Activated CD4-positive, alpha-beta memory T cell treated with anti-CD3 and anti-CD28 coated beads for 36 hours (primary cell): ENCODE results near the gene PNKP. TPM values are rescaled to one million over a fixed set of nuclear protein-coding genes. Genes with fewer than 3 reads are reported as not detected.

Experiments
- microRNA-seq: library from miRNA; unstranded; fragments of <30 nt; microRNA quantifications from one replicate; pipeline ENCODE4 v1.2.0, GENCODE V29; 2022; ENCODE audit warnings: borderline number of aligned reads, borderline microRNAs expressed, borderline replicate concordance
- total RNA-seq, 2 experiments: library from RNA; stranded (reverse); gene quantifications; one replicate each; pipeline ENCODE4 v1.2.3, GENCODE V29; 2021

PNKP gene
- total RNA-seq, 2 experiments from 2014 or later, result 88.7 to 98.6 TPM

Small RNAs within 50 kb of the gene (microRNA-seq; reads per million reads assigned to microRNA genes)
- gene MIR4749 (4.7 reads per million, percentile 12 among the genes with 10 or more reads in this experiment), gene MIR4750 (2.0 reads per million), gene MIR6800 (not detected)

Other genes starting within 250 kb of the PNKP start
- gene RRAS, start 227.4 kb downstream of the PNKP start, total RNA-seq, result 10 to 100 TPM; 12.2 to 14.4 TPM
- gene SCAF1, start 225.4 kb downstream of the PNKP start, total RNA-seq, result 10 to 100 TPM; 57.4 to 58.6 TPM
- 100 to 1,000 TPM; 143 to 156 TPM for gene IRF3, start 201.7 kb downstream of the PNKP start, total RNA-seq
- gene BCL2L12, start 201.6 kb downstream of the PNKP start, total RNA-seq, result 10 to 100 TPM; 87.2 to 89.1 TPM
- 100 to 1,000 TPM; 315 to 325 TPM for gene PRMT1, start 190.3 kb downstream of the PNKP start, total RNA-seq
- gene ADM5, start 178.0 kb downstream of the PNKP start, total RNA-seq, result 1 to 10 TPM; 2.9 to 3.0 TPM
- 1 to 10 TPM; 1.4 to 1.6 TPM for gene CPT1C, start 176.5 kb downstream of the PNKP start, total RNA-seq
- under 1 TPM; 0.40 to 0.63 TPM for gene TSKS, start 104.3 kb downstream of the PNKP start, total RNA-seq
- 10 to 100 TPM; 86.0 to 88.4 TPM for gene AP2A1, start 100.6 kb downstream of the PNKP start, total RNA-seq
- 10 to 100 TPM; 15.2 to 16.2 TPM for gene FUZ, start 54.3 kb downstream of the PNKP start, total RNA-seq
- 10 to 100 TPM; 45.6 to 50.2 TPM for gene MED25, start 49.3 kb downstream of the PNKP start, total RNA-seq
- gene PTOV1, start 16.4 kb downstream of the PNKP start, total RNA-seq, result 100 to 1,000 TPM; 105 to 108 TPM
- gene AKT1S1, start 9.8 kb upstream of the PNKP start, total RNA-seq, result 10 to 100 TPM; 19.6 TPM
- gene TBC1D17, start 10.1 kb upstream of the PNKP start, total RNA-seq, result 10 to 100 TPM; 32.5 to 34.7 TPM
- 100 to 1,000 TPM; 108 to 111 TPM for gene IL4I1, start 29.3 kb upstream of the PNKP start, total RNA-seq
- gene ATF5, start 61.6 kb upstream of the PNKP start, total RNA-seq, result 10 to 100 TPM; 24.5 to 25.8 TPM
- gene NUP62, start 61.9 kb upstream of the PNKP start, total RNA-seq, result 100 to 1,000 TPM; 160 to 171 TPM
- gene SIGLEC11, start 93.6 kb upstream of the PNKP start, total RNA-seq, result not detected
- 10 to 100 TPM; 54.4 to 55.8 TPM for gene VRK3, start 157.8 kb upstream of the PNKP start, total RNA-seq
- gene ZNF473, start 158.4 kb upstream of the PNKP start, total RNA-seq, result 10 to 100 TPM in 1 of 2 experiments, 1 to 10 TPM in 1; 9.0 to 10.3 TPM